Naive thymus-derived CD4-positive, alpha-beta T cell (primary cell): ENCODE data around the gene LZTS2. TPM values are rescaled to one million over a fixed set of nuclear protein-coding genes. Genes with fewer than 3 reads are reported as not detected.
A peak's percentile ranks its signal among the peaks of the same experiment; 100 is the strongest.

ENCODE experiments used
- ATAC-seq: fragments of 150-1000 bp; cut with Tn5 transposase; 2 replicates; pipeline ENCODE4 v1.10.0; 2021; ENCODE audit warnings: mild to moderate bottlenecking, moderate library complexity
- CTCF ChIA-PET: fragments of 350-600 bp; sonication (Branson Sonifier 250); formaldehyde crosslinking; loops from one replicate; lab custom pipeline; 2021; ENCODE audit warnings: antibody characterized with exemption; lab: Charles Lee
- POLR2A ChIA-PET: fragments of 350-600 bp; sonication (Branson Sonifier 250); formaldehyde crosslinking; loops from one replicate; lab custom pipeline; 2021; ENCODE audit warnings: antibody characterized with exemption, inconsistent platforms; lab: Charles Lee
- DNase-seq, 9 donors: peaks; one replicate each; pipeline versions ENCODE4 v3.0.0 to v3.0.0-alpha.2; 2020 to 2022; ENCODE audit warnings: mixed read lengths in 1 of 9
- H3K27ac ChIP-seq: one replicate; pipeline ENCODE4 v1.7.0; 2013; ENCODE audit warnings: mild to moderate bottlenecking, low read depth, low read length, moderate library complexity
- H3K27me3 ChIP-seq, 2 donors: one replicate each; pipeline ENCODE4 v1.7.0; 2013; ENCODE audit warnings: low read length in 2 of 2, mild to moderate bottlenecking in 2 of 2, moderate library complexity in 2 of 2; ENCODE audit not compliant: control insufficient read depth in 2 of 2, insufficient read depth in 2 of 2
- H3K36me3 ChIP-seq, 3 experiments: 1 replicate in 2 of 3; 2 replicates in 1 of 3; pipeline ENCODE4 v1.7.0; 2013; ENCODE audit warnings: low read length in 3 of 3, mild to moderate bottlenecking in 3 of 3, moderate library complexity in 1 of 3; ENCODE audit not compliant: insufficient read depth in 3 of 3, control insufficient read depth in 2 of 3
- H3K4me1 ChIP-seq, 2 donors: one replicate each; pipeline ENCODE4 v1.7.0; 2013; ENCODE audit warnings: low read length in 2 of 2, mild to moderate bottlenecking in 2 of 2, moderate library complexity in 1 of 2; ENCODE audit not compliant: control insufficient read depth in 2 of 2, insufficient read depth in 2 of 2
- H3K4me3 ChIP-seq: 2 replicates; pipeline ENCODE4 v1.7.0; 2013; ENCODE audit warnings: mild to moderate bottlenecking, low read length
- H3K9me3 ChIP-seq, 3 experiments: 1 replicate in 2 of 3; 2 replicates in 1 of 3; pipeline ENCODE4 v1.7.0; 2013; ENCODE audit warnings: low read length in 3 of 3; ENCODE audit not compliant: control insufficient read depth in 2 of 3
- H3K27ac Mint-ChIP-seq, 9 donors: one replicate each; pipeline ENCODE4 v1.8.0; 2020 to 2022; ENCODE audit warnings: mixed read lengths in 9 of 9, mild to moderate bottlenecking in 8 of 9, moderate library complexity in 5 of 9, inconsistent platforms in 2 of 9
- H3K27me3 Mint-ChIP-seq, 5 donors: one replicate each; pipeline ENCODE4 v1.8.0; 2021 to 2022; ENCODE audit warnings: mixed read lengths in 5 of 5, mild to moderate bottlenecking in 1 of 5
- H3K36me3 Mint-ChIP-seq, 5 donors: one replicate each; pipeline ENCODE4 v1.8.0; 2020 to 2022; ENCODE audit warnings: mixed read lengths in 5 of 5, mild to moderate bottlenecking in 3 of 5, inconsistent platforms in 1 of 5
- H3K4me1 Mint-ChIP-seq, 7 donors: one replicate each; pipeline ENCODE4 v1.8.0; 2020 to 2022; ENCODE audit warnings: mixed read lengths in 7 of 7, mild to moderate bottlenecking in 3 of 7, inconsistent platforms in 1 of 7
- H3K4me3 Mint-ChIP-seq, 10 donors: one replicate each; pipeline ENCODE4 v1.8.0; 2020 to 2022; ENCODE audit warnings: mild to moderate bottlenecking in 10 of 10, mixed read lengths in 10 of 10, moderate library complexity in 6 of 10, inconsistent platforms in 2 of 10
- H3K9me3 Mint-ChIP-seq, 11 donors: one replicate each; pipeline ENCODE4 v1.8.0; 2020 to 2022; ENCODE audit warnings: mixed read lengths in 11 of 11, mild to moderate bottlenecking in 4 of 11, inconsistent platforms in 1 of 11, moderate library complexity in 1 of 11
- intact Hi-C, 2 donors: fragments of 100-400 bp; cut with micrococcal nuclease; formaldehyde crosslinking; loops; one replicate each; pipeline ENCODE4 v1.15.1; 2023
- polyA plus RNA-seq, 2 donors: library from polyadenylated mRNA; unstranded; fragments of 300-500 nt; fragmentation: Illumina TruSeq; gene quantifications; one replicate each; pipeline ENCODE4 v1.2.3, GENCODE V29; 2021
- total RNA-seq, 6 experiments: library from RNA in 5 of 6; stranded (reverse) in 5 of 6; gene quantifications; 1 replicate in 5 of 6; 2 replicates in 1 of 6; pipeline ENCODE4 v1.2.3 and lab custom pipeline; 2021 to 2026

LZTS2 gene
- total and polyA plus RNA-seq, 7 experiments from 2014 or later = 10.8 to 44.7 (median 25.5) TPM

GRCh38 chr10:100985336-100985735 is 14.3 kb upstream of the LZTS2 start:
- H3K4me3 ChIP-seq = no peak overlapping the region
- H3K27me3 ChIP-seq = no peaks in the 10 kb centered on the region
- peak overlapping the region in 7 of 10 donors; percentile 28 to 99 (median 93) for H3K4me3 Mint-ChIP-seq
- H3K27ac Mint-ChIP-seq = peak overlapping the region in 1 of 9 donors; percentile 3
- POLR2A ChIA-PET = interaction anchor here (1.4 to 4.7 kb wide), 2 partner anchors 12 to 46 kb away, joined by 8 to 65 read pairs; partner anchors contain the start of genes LZTS2, PDZD7 and SFXN3
- CTCF ChIA-PET = no interaction called here
- ATAC-seq (no peak), DNase-seq (no peak)
- H3K9me3 ChIP-seq = no peaks in the 10 kb centered on the region
- no peaks in the 10 kb centered on the region for H3K9me3 Mint-ChIP-seq
- peaks cover under 1 to 43% (median 17%) of the 10 kb centered on the region in 5 donors for H3K36me3 Mint-ChIP-seq
- H3K4me1 ChIP-seq = peaks cover 17 to 24% of the 10 kb centered on the region in 2 donors
- intact Hi-C loops = no loop called here
- H3K36me3 ChIP-seq = peaks cover 0 to 61% (median under 1%) of the 10 kb centered on the region in 3 experiments
- no peak overlapping the region for H3K27ac ChIP-seq
- peaks cover 20 to 55% (median 32%) of the 10 kb centered on the region in 7 donors for H3K4me1 Mint-ChIP-seq
- no peaks in the 10 kb centered on the region for H3K27me3 Mint-ChIP-seq

GRCh38 chr10:100986623-100986951 is 13.0 kb upstream of the LZTS2 start:
- ATAC-seq (no peak), DNase-seq (no peak)
- Mint-ChIP-seq H3K36me3 (peaks cover 11 to 47% (median 28%) of the 10 kb centered on the region in 5 donors), H3K4me1 (peaks cover 23 to 60% (median 38%) of the 10 kb centered on the region in 7 donors), H3K27me3 (no peaks in the 10 kb centered on the region), H3K9me3 (no peaks in the 10 kb centered on the region), H3K4me3 (peak overlapping the region; percentile 91 to 100 (median 95)), H3K27ac (peak overlapping the region in 7 of 9 donors; percentile 84 to 98 (median 92))
- ChIA-PET CTCF (interaction anchor here (2.4 kb wide), 1 partner anchor 11 kb away, joined by 24 read pairs; no protein-coding TSS in a partner anchor), POLR2A (interaction anchor here (0.9 to 4.7 kb wide), 4 partner anchors 11 to 45 kb away, joined by 3 to 65 read pairs (median 6); partner anchors contain the start of genes LZTS2, PDZD7 and SFXN3)
- Histone ChIP-seq H3K4me1 (peaks cover 17 to 24% of the 10 kb centered on the region in 2 donors), H3K9me3 (no peaks in the 10 kb centered on the region), H3K4me3 (peak overlapping the region; percentile 89), H3K27me3 (no peaks in the 10 kb centered on the region), H3K36me3 (peaks cover 0 to 60% (median 11%) of the 10 kb centered on the region in 3 experiments), H3K27ac (peak overlapping the region; percentile 81)
- intact Hi-C loops = no loop called here

- CTCF ChIA-PET = interaction anchor here (1.8 to 2.4 kb wide), 2 partner anchors 10 to 27 kb away, joined by 5 to 24 read pairs; no protein-coding TSS in a partner anchor
- Histone ChIP-seq H3K27me3 (no peaks in the 10 kb centered on the region), H3K4me1 (peaks cover 17 to 24% of the 10 kb centered on the region in 2 donors), H3K27ac (peak within 1 kb of the TSS; percentile 81), H3K36me3 (peaks cover 0 to 59% (median 11%) of the 10 kb centered on the region in 3 experiments), H3K4me3 (peak within 1 kb of the TSS; percentile 89), H3K9me3 (no peaks in the 10 kb centered on the region)
- ATAC-seq (peak; percentile 94), DNase-seq (peak; percentile 68 to 88 (median 84))
- peaks cover 23 to 60% (median 38%) of the 10 kb centered on the region in 7 donors for H3K4me1 Mint-ChIP-seq
- POLR2A ChIA-PET = interaction anchor here (0.9 to 4.7 kb wide), 4 partner anchors 10 to 45 kb away, joined by 3 to 65 read pairs (median 4); partner anchors contain the start of genes LZTS2, PDZD7 and SFXN3
- no peaks in the 10 kb centered on the region for H3K27me3 Mint-ChIP-seq
- intact Hi-C loops = loop anchor here (1.0 kb wide), 3 partner anchors 10 to 75 kb away; partner anchors contain the start of genes SEMA4G (in 2 of the 2) and SLF2 (in 2 of the 2)
- H3K4me3 Mint-ChIP-seq = peak within 1 kb of the TSS; percentile 91 to 100 (median 95)
- H3K36me3 Mint-ChIP-seq = peaks cover 11 to 44% (median 26%) of the 10 kb centered on the region in 5 donors
- H3K27ac Mint-ChIP-seq = peak within 1 kb of the TSS; percentile 80 to 98 (median 92)
- H3K9me3 Mint-ChIP-seq = no peaks in the 10 kb centered on the region
Observed at GRCh38 chr10:100986952-100987684, 12.5 kb upstream of the LZTS2 start, which contains the start of the genes MRPL43 and TWNK. Gene MRPL43 (minus strand): TSS chr10:100987497. CDS start chr10:100987443, 54 bp downstream. Gene TWNK (plus strand): TSS chr10:100987543. CDS start chr10:100988211, 668 bp downstream.

GRCh38 chr10:100987685-100988049 is 11.9 kb upstream of the LZTS2 start:
- Histone ChIP-seq H3K27ac (peak overlapping the region; percentile 81), H3K9me3 (no peaks in the 10 kb centered on the region), H3K36me3 (peaks cover 0 to 57% (median 11%) of the 10 kb centered on the region in 3 experiments), H3K4me1 (peaks cover 17 to 24% of the 10 kb centered on the region in 2 donors), H3K4me3 (peak overlapping the region; percentile 89), H3K27me3 (no peaks in the 10 kb centered on the region)
- ChIA-PET CTCF (interaction anchor here (1.2 to 2.4 kb wide), 3 partner anchors 10 to 27 kb away, joined by 4 to 24 read pairs (median 5); no protein-coding TSS in a partner anchor), POLR2A (interaction anchor here (0.9 to 4.7 kb wide), 4 partner anchors 10 to 45 kb away, joined by 3 to 65 read pairs (median 4); partner anchors contain the start of genes LZTS2, PDZD7 and SFXN3)
- Mint-ChIP-seq H3K4me3 (peak overlapping the region; percentile 91 to 100 (median 95)), H3K4me1 (peaks cover 23 to 60% (median 37%) of the 10 kb centered on the region in 7 donors), H3K27me3 (no peaks in the 10 kb centered on the region), H3K27ac (peak overlapping the region; percentile 80 to 98 (median 92)), H3K36me3 (peaks cover 11 to 41% (median 21%) of the 10 kb centered on the region in 5 donors), H3K9me3 (no peaks in the 10 kb centered on the region)
- DNase-seq = no peak
- ATAC-seq = no peak
- intact Hi-C loops = loop anchor here (1.0 kb wide), 3 partner anchors 10 to 75 kb away; partner anchors contain the start of genes SEMA4G (in 2 of the 2) and SLF2 (in 2 of the 2)

GRCh38 chr10:100988166-100988565 is 11.4 kb upstream of the LZTS2 start:
- Mint-ChIP-seq H3K9me3 (no peaks in the 10 kb centered on the region), H3K27ac (peak overlapping the region in 5 of 9 donors; percentile 80 to 96 (median 92)), H3K4me3 (peak overlapping the region; percentile 91 to 100 (median 95)), H3K4me1 (peaks cover 23 to 60% (median 35%) of the 10 kb centered on the region in 7 donors), H3K36me3 (peaks cover 11 to 46% (median 18%) of the 10 kb centered on the region in 5 donors), H3K27me3 (no peaks in the 10 kb centered on the region)
- no peak for DNase-seq
- Histone ChIP-seq H3K36me3 (peaks cover 0 to 56% (median 11%) of the 10 kb centered on the region in 3 experiments), H3K4me1 (peaks cover 17 to 24% of the 10 kb centered on the region in 2 donors), H3K9me3 (no peaks in the 10 kb centered on the region), H3K4me3 (peak overlapping the region; percentile 89), H3K27me3 (no peaks in the 10 kb centered on the region), H3K27ac (peak overlapping the region; percentile 81)
- intact Hi-C loops = no loop called here
- POLR2A ChIA-PET = interaction anchor here (0.8 to 4.7 kb wide), 2 partner anchors 9 to 43 kb away, joined by 3 to 65 read pairs; partner anchors contain the start of genes LZTS2, PDZD7 and SFXN3
- CTCF ChIA-PET = interaction anchor here (0.7 to 2.4 kb wide), 5 partner anchors 9 to 28 kb away, joined by 3 to 24 read pairs (median 5); no protein-coding TSS in a partner anchor
- no peak for ATAC-seq
